B cell (primary cell): ENCODE results near the gene KRT35. TPM values are rescaled to one million over a fixed set of nuclear protein-coding genes. Genes with fewer than 3 reads are reported as not detected.

Experiments used
- ATAC-seq: fragments of 200-7000 bp; cut with Tn5 transposase; one replicate; pipeline ENCODE4 v1.10.0; 2021; ENCODE audit warnings: low read depth, mild to moderate bottlenecking, moderate number of reproducible peaks, moderate library complexity
- CTCF ChIA-PET: fragments of 350-600 bp; sonication (Branson Sonifier 250); formaldehyde crosslinking; loops from one replicate; lab custom pipeline; 2021; ENCODE audit warnings: antibody characterized with exemption, inconsistent platforms; lab: Charles Lee
- POLR2A ChIA-PET: fragments of 350-600 bp; sonication (Branson Sonifier 250); formaldehyde crosslinking; loops from one replicate; lab custom pipeline; 2021; ENCODE audit warnings: antibody characterized with exemption; lab: Charles Lee
- DNase-seq: peaks from one replicate; pipeline ENCODE4 v3.0.0; 2013
- H2AFZ ChIP-seq: 2 replicates; pipeline ENCODE4 v1.6.1; 2012; ENCODE audit warnings: mild to moderate bottlenecking, low read depth, low read length; ENCODE audit not compliant: insufficient read depth, poor library complexity, severe bottlenecking
- H3K27ac ChIP-seq, 2 donors: 1 replicate in 1 of 2; 2 replicates in 1 of 2; pipeline ENCODE4 v1.5.1; 2012 to 2013; ENCODE audit warnings: low read length in 2 of 2, mild to moderate bottlenecking in 2 of 2, moderate library complexity in 1 of 2
- H3K27me3 ChIP-seq, 4 experiments: fragments of 200-600 bp in 1 of 4; sonication (generic) in 1 of 4; replicated peaks in 1 of 4; 1 replicate in 2 of 4; 2 replicates in 2 of 4; pipeline versions ENCODE4 v1.6.1 to v1.7.0; 2013 to 2016; ENCODE audit warnings: low read length in 3 of 4, mild to moderate bottlenecking in 2 of 4, mixed read lengths in 1 of 4, moderate library complexity in 1 of 4; ENCODE audit not compliant: insufficient read depth in 4 of 4, control insufficient read depth in 3 of 4; ENCODE audit errors: control extremely low read depth in 1 of 4
- H3K36me3 ChIP-seq, 2 experiments: replicated peaks in 1 of 2; 1 replicate in 1 of 2; 2 replicates in 1 of 2; pipeline versions ENCODE4 v1.6.1 to v1.7.1; 2013; ENCODE audit warnings: low read length in 1 of 2; ENCODE audit not compliant: insufficient read depth in 2 of 2, control insufficient read depth in 1 of 2; ENCODE audit errors: control extremely low read depth in 1 of 2, extremely low read depth in 1 of 2
- H3K4me1 ChIP-seq, 2 donors: fragments of 200-600 bp in 1 of 2; sonication (generic) in 1 of 2; 1 replicate in 1 of 2; 2 replicates in 1 of 2; pipeline versions ENCODE4 v1.5.1 to v1.6.1; 2013 to 2017; ENCODE audit warnings: low read length in 2 of 2; ENCODE audit not compliant: control insufficient read depth in 2 of 2, insufficient read depth in 2 of 2
- H3K4me2 ChIP-seq: replicated peaks from 2 replicates; pipeline ENCODE3; 2012; ENCODE audit warnings: mild to moderate bottlenecking, low read depth, low read length; ENCODE audit not compliant: poor library complexity, severe bottlenecking
- H3K4me3 ChIP-seq, 5 experiments: fragments of 200-600 bp in 1 of 5; sonication (generic) in 1 of 5; 1 replicate in 3 of 5; 2 replicates in 2 of 5; pipeline versions ENCODE4 v1.5.1 to v1.7.0; 2011 to 2016; ENCODE audit warnings: low read length in 4 of 5, mild to moderate bottlenecking in 4 of 5, low read depth in 2 of 5, control low read depth in 1 of 5, moderate library complexity in 1 of 5; ENCODE audit not compliant: insufficient read depth in 1 of 5; ENCODE audit errors: control extremely low read depth in 1 of 5, extremely low read depth in 1 of 5
- H3K79me2 ChIP-seq: fragments of 200-600 bp; sonication (generic); one replicate; pipeline ENCODE4 v1.6.0; 2016; ENCODE audit warnings: low read length; ENCODE audit not compliant: control insufficient read depth, insufficient read depth
- H3K9ac ChIP-seq: fragments of 200-600 bp; sonication (generic); 2 replicates; pipeline ENCODE4 v1.6.1; 2017; ENCODE audit warnings: mild to moderate bottlenecking, low read length, moderate library complexity
- H3K9me3 ChIP-seq, 3 donors: one replicate each; pipeline versions ENCODE4 v1.6.1 to v1.7.1; 2013; ENCODE audit warnings: low read length in 2 of 3; ENCODE audit not compliant: control insufficient read depth in 2 of 3, insufficient read depth in 1 of 3; ENCODE audit errors: control extremely low read depth in 1 of 3
- H4K20me1 ChIP-seq: 2 replicates; pipeline ENCODE4 v1.6.0; 2012; ENCODE audit warnings: mild to moderate bottlenecking, low read length; ENCODE audit not compliant: insufficient read depth, control insufficient read depth, poor library complexity, severe bottlenecking
- H3K27ac Mint-ChIP-seq: one replicate; pipeline ENCODE4 v1.8.0; 2021; ENCODE audit warnings: mixed read lengths
- H3K27me3 Mint-ChIP-seq: one replicate; pipeline ENCODE4 v1.8.0; 2021; ENCODE audit warnings: mixed read lengths
- H3K4me1 Mint-ChIP-seq: one replicate; pipeline ENCODE4 v1.8.0; 2021; ENCODE audit warnings: mixed read lengths
- H3K4me3 Mint-ChIP-seq: one replicate; pipeline ENCODE4 v1.8.0; 2021; ENCODE audit warnings: mixed read lengths
- H3K9me3 Mint-ChIP-seq: one replicate; pipeline ENCODE4 v1.8.0; 2022; ENCODE audit warnings: mixed read lengths; ENCODE audit not compliant: insufficient read depth
- EZH2 ChIP-seq: IDR thresholded peaks from 2 replicates; pipeline ENCODE4 v1.6.1; 2012; ENCODE audit warnings: borderline replicate concordance, low read depth, mild to moderate bottlenecking, moderate library complexity, low read length; ENCODE audit not compliant: insufficient read depth, poor library complexity, severe bottlenecking
- WGBS: methylation state at CpG from one replicate; pipeline ENCODE4 v1.1.5; 2013; ENCODE audit warnings: missing lambda C conversion rate; ENCODE audit not compliant: insufficient coverage; 5-methylcytosine and 5-hydroxymethylcytosine counted together
- intact Hi-C: fragments of 100-400 bp; cut with micrococcal nuclease; formaldehyde crosslinking; loops from one replicate; pipeline ENCODE4 v1.10.0; 2022
- polyA plus RNA-seq: library from polyadenylated mRNA; depleted of rRNA; stranded (reverse); fragments of >200 nt; gene quantifications from 2 replicates; pipeline ENCODE4 v1.2.3, GENCODE V29; 2012
- total RNA-seq, 2 donors: library from RNA; stranded (reverse); fragments of 120-200 nt in 1 of 2; gene quantifications; 1 replicate in 1 of 2; 2 replicates in 1 of 2; pipeline versions ENCODE4 v1.2.3 to v1.2.4, GENCODE V29; 2013 to 2022
- TF ChIP-seq, protein P1 (sequence below): fragments of 200-600 bp; IDR thresholded peaks from one replicate; pipeline ENCODE4 v1.8.0; 2022; ENCODE audit warnings: antibody characterized with exemption, mild to moderate bottlenecking

Gene KRT35
- total and polyA plus RNA-seq, 2 donors (not counting 1 experiment from before 2014, with no cell fraction given): not detected

DNA sequence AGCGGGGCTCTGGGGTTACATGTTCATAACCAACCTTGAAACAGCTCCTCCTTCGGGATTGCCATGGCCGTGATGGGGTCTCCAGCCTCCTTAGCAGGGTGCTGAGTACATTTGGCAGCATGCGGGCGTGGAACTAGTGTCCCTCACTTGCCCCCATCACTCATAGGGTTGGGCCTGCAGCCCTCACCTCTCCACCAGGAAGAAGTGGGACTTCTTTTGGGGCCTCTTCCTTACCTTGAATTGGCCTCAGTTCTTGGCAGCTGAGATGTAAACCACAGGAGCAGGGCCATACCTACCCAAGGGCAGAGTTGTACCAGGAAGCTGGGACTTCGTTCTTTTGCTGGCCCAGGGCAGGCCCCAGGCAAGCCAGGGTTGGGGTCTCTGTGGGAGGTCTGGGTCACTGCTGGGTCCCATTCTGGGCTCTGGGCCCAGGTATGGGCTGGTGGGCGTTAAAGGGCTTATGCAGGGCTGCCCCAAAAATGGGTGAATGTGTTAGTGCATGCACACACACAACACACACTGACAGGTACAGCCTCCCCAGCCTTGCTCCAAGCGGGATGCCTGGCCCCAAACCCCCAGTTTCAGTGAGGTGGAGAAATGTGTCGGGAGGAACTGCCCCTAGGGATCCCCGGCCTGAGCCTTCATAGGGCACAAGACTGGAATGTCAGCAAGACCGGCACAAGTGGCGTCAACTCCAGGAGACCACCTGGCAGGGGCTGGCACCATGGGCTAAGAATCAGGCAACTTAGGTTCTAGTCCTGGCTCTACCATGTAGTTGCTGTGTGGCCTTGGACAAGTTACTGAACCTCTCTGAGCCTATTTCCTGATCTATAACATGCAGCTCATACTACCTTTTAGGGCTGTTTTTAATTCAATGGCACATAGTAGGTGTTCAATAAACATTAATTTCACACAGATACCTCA is 41.6 kb upstream of the KRT35 start:
- Histone ChIP-seq H3K27me3 (peaks cover 0 to 16% (median 3%) of the 10 kb centered on the region in 4 experiments), H3K4me2 (no peak overlapping the region), H3K9ac (no peak overlapping the region), H3K9me3 (no peaks in the 10 kb centered on the region), H3K27ac (no peak overlapping the region), H3K4me1 (peaks cover 4 to 6% of the 10 kb centered on the region in 2 donors), H3K4me3 (no peak overlapping the region), H3K79me2 (no peaks in the 10 kb centered on the region), H3K36me3 (no peaks in the 10 kb centered on the region), H2AFZ (no peak overlapping the region), H4K20me1 (no peaks in the 10 kb centered on the region)
- peaks cover 37% of the 10 kb centered on the region for H3K27me3 Mint-ChIP-seq
- no peak for DNase-seq
- CTCF ChIA-PET: no interaction called here
- no peak for ATAC-seq
- no peak for TF ChIP-seq EZH2
- TF ChIP-seq, protein P1, sequence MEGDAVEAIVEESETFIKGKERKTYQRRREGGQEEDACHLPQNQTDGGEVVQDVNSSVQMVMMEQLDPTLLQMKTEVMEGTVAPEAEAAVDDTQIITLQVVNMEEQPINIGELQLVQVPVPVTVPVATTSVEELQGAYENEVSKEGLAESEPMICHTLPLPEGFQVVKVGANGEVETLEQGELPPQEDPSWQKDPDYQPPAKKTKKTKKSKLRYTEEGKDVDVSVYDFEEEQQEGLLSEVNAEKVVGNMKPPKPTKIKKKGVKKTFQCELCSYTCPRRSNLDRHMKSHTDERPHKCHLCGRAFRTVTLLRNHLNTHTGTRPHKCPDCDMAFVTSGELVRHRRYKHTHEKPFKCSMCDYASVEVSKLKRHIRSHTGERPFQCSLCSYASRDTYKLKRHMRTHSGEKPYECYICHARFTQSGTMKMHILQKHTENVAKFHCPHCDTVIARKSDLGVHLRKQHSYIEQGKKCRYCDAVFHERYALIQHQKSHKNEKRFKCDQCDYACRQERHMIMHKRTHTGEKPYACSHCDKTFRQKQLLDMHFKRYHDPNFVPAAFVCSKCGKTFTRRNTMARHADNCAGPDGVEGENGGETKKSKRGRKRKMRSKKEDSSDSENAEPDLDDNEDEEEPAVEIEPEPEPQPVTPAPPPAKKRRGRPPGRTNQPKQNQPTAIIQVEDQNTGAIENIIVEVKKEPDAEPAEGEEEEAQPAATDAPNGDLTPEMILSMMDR: no peak
- H3K27ac Mint-ChIP-seq: no peak overlapping the region
- H3K4me3 Mint-ChIP-seq: no peak overlapping the region
- intact Hi-C loops: no loop called here
- no peaks in the 10 kb centered on the region for H3K9me3 Mint-ChIP-seq
- POLR2A ChIA-PET: interaction anchor here (0.6 kb wide), 1 partner anchor 11 kb away, joined by 6 read pairs; no protein-coding TSS in a partner anchor
- 91% methylated on average over 10 of the region's 12 CpGs for WGBS
- H3K4me1 Mint-ChIP-seq: peaks cover 2% of the 10 kb centered on the region
